HEK293 (cell line): ENCODE measurements around the gene CPEB3.

Source experiments
- MEIS1 ChIP-seq: sonication (generic); formaldehyde crosslinking; IDR thresholded peaks from 2 replicates; pipeline ENCODE4 v1.8.1; 2022; ENCODE audit warnings: missing genetic modification reagents, mild to moderate bottlenecking, borderline replicate concordance
- TCF7L2 ChIP-seq: IDR thresholded peaks from 2 replicates; pipeline ENCODE4 v1.6.1; 2011; ENCODE audit warnings: low read depth, mild to moderate bottlenecking, inconsistent platforms, low read length, moderate library complexity, borderline replicate concordance
- ZBTB49 ChIP-seq: fragments of 450-650 bp; formaldehyde crosslinking; IDR thresholded peaks from 2 replicates; pipeline ENCODE4 v1.5.1; 2016; ENCODE audit warnings: missing biosample characterization, missing genetic modification characterization, low read depth
- ZNF10 ChIP-seq: fragments of 450-650 bp; formaldehyde crosslinking; IDR thresholded peaks from 2 replicates; pipeline ENCODE4 v1.5.1; 2017; ENCODE audit warnings: missing biosample characterization, missing genetic modification characterization
- ZNF239 ChIP-seq: fragments of 450-650 bp; formaldehyde crosslinking; IDR thresholded peaks from 2 replicates; pipeline ENCODE4 v1.5.1; 2016; ENCODE audit warnings: missing biosample characterization, missing genetic modification characterization
- ZNF324 ChIP-seq: fragments of 450-650 bp; formaldehyde crosslinking; IDR thresholded peaks from 2 replicates; pipeline ENCODE4 v1.5.1; 2016; ENCODE audit warnings: missing biosample characterization, missing genetic modification characterization
- ZNF558 ChIP-seq: fragments of 450-650 bp; formaldehyde crosslinking; IDR thresholded peaks from 2 replicates; pipeline ENCODE4 v1.5.1; 2016; ENCODE audit warnings: missing biosample characterization, missing genetic modification characterization
- ZNF830 ChIP-seq: fragments of 450-650 bp; IDR thresholded peaks from 2 replicates; pipeline ENCODE4 v1.5.0; 2018; ENCODE audit warnings: missing biosample characterization, missing genetic modification characterization, low read depth, mild to moderate bottlenecking, moderate library complexity
- TF ChIP-seq, protein P1 (sequence below): fragments of 450-650 bp; formaldehyde crosslinking; IDR thresholded peaks from 2 replicates; pipeline ENCODE4 v1.5.1; 2016; ENCODE audit warnings: missing biosample characterization, missing genetic modification characterization
- TF ChIP-seq, protein P2 (sequence below): fragments of 450-650 bp; formaldehyde crosslinking; IDR thresholded peaks from 2 replicates; pipeline ENCODE4 v1.5.1; 2016; ENCODE audit warnings: missing biosample characterization, missing genetic modification characterization
- TF ChIP-seq, protein P3 (sequence below): fragments of 450-650 bp; formaldehyde crosslinking; IDR thresholded peaks from 2 replicates; pipeline ENCODE4 v1.5.1; 2016; ENCODE audit warnings: missing biosample characterization, missing genetic modification characterization
- TF ChIP-seq, protein P4 (sequence below): fragments of 450-650 bp; formaldehyde crosslinking; IDR thresholded peaks from 2 replicates; pipeline ENCODE4 v1.5.1; 2016; ENCODE audit warnings: missing biosample characterization, missing genetic modification characterization, borderline replicate concordance
- TF ChIP-seq, protein P5 (sequence below): fragments of 450-650 bp; formaldehyde crosslinking; IDR thresholded peaks from 2 replicates; pipeline ENCODE4 v1.5.1; 2016; ENCODE audit warnings: missing biosample characterization, missing genetic modification characterization

- TF ChIP-seq, protein P1, sequence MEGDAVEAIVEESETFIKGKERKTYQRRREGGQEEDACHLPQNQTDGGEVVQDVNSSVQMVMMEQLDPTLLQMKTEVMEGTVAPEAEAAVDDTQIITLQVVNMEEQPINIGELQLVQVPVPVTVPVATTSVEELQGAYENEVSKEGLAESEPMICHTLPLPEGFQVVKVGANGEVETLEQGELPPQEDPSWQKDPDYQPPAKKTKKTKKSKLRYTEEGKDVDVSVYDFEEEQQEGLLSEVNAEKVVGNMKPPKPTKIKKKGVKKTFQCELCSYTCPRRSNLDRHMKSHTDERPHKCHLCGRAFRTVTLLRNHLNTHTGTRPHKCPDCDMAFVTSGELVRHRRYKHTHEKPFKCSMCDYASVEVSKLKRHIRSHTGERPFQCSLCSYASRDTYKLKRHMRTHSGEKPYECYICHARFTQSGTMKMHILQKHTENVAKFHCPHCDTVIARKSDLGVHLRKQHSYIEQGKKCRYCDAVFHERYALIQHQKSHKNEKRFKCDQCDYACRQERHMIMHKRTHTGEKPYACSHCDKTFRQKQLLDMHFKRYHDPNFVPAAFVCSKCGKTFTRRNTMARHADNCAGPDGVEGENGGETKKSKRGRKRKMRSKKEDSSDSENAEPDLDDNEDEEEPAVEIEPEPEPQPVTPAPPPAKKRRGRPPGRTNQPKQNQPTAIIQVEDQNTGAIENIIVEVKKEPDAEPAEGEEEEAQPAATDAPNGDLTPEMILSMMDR (tag by site-specific recombination), result no peak
- no peak for TF ChIP-seq ZNF239 (tag by site-specific recombination)
- TF ChIP-seq, protein P2, sequence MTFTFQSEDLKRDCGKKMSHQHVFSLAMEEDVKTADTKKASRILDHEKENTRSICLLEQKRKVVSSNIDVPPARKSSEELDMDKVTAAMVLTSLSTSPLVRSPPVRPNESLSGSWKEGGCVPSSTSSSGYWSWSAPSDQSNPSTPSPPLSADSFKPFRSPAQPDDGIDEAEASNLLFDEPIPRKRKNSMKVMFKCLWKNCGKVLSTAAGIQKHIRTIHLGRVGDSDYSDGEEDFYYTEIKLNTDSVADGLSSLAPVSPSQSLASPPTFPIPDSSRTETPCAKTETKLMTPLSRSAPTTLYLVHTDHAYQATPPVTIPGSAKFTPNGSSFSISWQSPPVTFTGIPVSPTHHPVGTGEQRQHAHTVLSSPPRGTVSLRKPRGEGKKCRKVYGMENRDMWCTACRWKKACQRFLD (tag by site-specific recombination), result no peak
- TF ChIP-seq, protein P3, sequence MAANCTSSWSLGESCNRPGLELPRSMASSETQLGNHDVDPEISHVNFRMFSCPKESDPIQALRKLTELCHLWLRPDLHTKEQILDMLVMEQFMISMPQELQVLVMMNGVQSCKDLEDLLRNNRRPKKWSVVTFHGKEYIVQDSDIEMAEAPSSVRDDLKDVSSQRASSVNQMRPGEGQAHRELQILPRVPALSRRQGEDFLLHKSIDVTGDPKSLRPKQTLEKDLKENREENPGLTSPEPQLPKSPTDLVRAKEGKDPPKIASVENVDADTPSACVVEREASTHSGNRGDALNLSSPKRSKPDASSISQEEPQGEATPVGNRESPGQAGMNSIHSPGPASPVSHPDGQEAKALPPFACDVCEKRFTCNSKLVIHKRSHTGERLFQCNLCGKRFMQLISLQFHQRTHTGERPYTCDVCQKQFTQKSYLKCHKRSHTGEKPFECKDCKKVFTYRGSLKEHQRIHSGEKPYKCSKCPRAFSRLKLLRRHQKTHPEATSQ, result no peak
- no peak for TF ChIP-seq ZNF830 (tag by site-specific recombination)
- no peak for TF ChIP-seq ZNF324 (tag by site-specific recombination)
- TF ChIP-seq, protein P4, sequence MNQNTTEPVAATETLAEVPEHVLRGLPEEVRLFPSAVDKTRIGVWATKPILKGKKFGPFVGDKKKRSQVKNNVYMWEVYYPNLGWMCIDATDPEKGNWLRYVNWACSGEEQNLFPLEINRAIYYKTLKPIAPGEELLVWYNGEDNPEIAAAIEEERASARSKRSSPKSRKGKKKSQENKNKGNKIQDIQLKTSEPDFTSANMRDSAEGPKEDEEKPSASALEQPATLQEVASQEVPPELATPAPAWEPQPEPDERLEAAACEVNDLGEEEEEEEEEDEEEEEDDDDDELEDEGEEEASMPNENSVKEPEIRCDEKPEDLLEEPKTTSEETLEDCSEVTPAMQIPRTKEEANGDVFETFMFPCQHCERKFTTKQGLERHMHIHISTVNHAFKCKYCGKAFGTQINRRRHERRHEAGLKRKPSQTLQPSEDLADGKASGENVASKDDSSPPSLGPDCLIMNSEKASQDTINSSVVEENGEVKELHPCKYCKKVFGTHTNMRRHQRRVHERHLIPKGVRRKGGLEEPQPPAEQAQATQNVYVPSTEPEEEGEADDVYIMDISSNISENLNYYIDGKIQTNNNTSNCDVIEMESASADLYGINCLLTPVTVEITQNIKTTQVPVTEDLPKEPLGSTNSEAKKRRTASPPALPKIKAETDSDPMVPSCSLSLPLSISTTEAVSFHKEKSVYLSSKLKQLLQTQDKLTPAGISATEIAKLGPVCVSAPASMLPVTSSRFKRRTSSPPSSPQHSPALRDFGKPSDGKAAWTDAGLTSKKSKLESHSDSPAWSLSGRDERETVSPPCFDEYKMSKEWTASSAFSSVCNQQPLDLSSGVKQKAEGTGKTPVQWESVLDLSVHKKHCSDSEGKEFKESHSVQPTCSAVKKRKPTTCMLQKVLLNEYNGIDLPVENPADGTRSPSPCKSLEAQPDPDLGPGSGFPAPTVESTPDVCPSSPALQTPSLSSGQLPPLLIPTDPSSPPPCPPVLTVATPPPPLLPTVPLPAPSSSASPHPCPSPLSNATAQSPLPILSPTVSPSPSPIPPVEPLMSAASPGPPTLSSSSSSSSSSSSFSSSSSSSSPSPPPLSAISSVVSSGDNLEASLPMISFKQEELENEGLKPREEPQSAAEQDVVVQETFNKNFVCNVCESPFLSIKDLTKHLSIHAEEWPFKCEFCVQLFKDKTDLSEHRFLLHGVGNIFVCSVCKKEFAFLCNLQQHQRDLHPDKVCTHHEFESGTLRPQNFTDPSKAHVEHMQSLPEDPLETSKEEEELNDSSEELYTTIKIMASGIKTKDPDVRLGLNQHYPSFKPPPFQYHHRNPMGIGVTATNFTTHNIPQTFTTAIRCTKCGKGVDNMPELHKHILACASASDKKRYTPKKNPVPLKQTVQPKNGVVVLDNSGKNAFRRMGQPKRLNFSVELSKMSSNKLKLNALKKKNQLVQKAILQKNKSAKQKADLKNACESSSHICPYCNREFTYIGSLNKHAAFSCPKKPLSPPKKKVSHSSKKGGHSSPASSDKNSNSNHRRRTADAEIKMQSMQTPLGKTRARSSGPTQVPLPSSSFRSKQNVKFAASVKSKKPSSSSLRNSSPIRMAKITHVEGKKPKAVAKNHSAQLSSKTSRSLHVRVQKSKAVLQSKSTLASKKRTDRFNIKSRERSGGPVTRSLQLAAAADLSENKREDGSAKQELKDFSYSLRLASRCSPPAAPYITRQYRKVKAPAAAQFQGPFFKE (tag by site-specific recombination), result no peak
- no peak for TF ChIP-seq TCF7L2
- no peak for TF ChIP-seq ZNF10 (tag by site-specific recombination)
- no peak for TF ChIP-seq MEIS1
- no peak for TF ChIP-seq ZNF558
- no peak for TF ChIP-seq ZBTB49 (tag by site-specific recombination)
- TF ChIP-seq, protein P5, sequence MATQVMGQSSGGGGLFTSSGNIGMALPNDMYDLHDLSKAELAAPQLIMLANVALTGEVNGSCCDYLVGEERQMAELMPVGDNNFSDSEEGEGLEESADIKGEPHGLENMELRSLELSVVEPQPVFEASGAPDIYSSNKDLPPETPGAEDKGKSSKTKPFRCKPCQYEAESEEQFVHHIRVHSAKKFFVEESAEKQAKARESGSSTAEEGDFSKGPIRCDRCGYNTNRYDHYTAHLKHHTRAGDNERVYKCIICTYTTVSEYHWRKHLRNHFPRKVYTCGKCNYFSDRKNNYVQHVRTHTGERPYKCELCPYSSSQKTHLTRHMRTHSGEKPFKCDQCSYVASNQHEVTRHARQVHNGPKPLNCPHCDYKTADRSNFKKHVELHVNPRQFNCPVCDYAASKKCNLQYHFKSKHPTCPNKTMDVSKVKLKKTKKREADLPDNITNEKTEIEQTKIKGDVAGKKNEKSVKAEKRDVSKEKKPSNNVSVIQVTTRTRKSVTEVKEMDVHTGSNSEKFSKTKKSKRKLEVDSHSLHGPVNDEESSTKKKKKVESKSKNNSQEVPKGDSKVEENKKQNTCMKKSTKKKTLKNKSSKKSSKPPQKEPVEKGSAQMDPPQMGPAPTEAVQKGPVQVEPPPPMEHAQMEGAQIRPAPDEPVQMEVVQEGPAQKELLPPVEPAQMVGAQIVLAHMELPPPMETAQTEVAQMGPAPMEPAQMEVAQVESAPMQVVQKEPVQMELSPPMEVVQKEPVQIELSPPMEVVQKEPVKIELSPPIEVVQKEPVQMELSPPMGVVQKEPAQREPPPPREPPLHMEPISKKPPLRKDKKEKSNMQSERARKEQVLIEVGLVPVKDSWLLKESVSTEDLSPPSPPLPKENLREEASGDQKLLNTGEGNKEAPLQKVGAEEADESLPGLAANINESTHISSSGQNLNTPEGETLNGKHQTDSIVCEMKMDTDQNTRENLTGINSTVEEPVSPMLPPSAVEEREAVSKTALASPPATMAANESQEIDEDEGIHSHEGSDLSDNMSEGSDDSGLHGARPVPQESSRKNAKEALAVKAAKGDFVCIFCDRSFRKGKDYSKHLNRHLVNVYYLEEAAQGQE, result no peak
Measured at GRCh38 chr10:92181575-92181974, 109.3 kb downstream of the CPEB3 start.
